ENCODE measurements around the gene MGRN1. TPM values are rescaled to one million over a fixed set of nuclear protein-coding genes. Genes with fewer than 3 reads are reported as not detected.

MGRN1 gene
- total and polyA plus RNA-seq, 3 donors from 2014 or later, result 34.7 to 91.1 (median 89.7) TPM

DNA sequence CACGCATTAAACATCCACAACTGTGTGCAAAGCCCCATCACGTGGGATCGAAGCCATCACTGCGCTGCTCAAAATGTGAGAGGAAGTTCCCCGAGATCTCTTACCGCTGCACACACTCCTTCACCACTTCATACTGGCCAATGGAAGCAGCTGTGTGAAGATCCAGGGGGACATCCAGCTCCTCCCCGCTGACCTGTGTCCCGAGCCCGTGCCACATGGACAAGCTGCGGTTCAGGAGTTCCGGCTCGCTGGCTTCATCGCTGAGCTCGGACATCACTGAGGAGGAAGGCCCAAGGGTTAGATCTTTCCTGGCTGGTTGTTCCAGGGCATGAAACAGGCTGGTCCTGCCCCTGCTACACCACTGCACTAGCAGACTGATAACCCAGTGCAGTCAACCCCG, 105.2 kb downstream of the MGRN1 start:
- Histone ChIP-seq H3K27me3 (no peaks in the 10 kb centered on the region), H3K4me3 (no peak overlapping the region), H3K9me3 (no peaks in the 10 kb centered on the region), H3K27ac (no peak overlapping the region), H3K4me1 (peaks cover 7% of the 10 kb centered on the region), H3K36me3 (ENCODE audit: low read depth, missing control alignments) (no peaks in the 10 kb centered on the region)
- intact Hi-C loops (cut with DNase I; ENCODE audit: low total_unique reads), result no loop called here
- DNase-seq, result no peak
- 94 to 95% methylated on average over 10 to 15 of the region's 15 CpGs for WGBS, 2 donors
- TF ChIP-seq POLR2A (IDR thresholded peaks at IDR 0.05), result no peak
- TF ChIP-seq, protein P1, sequence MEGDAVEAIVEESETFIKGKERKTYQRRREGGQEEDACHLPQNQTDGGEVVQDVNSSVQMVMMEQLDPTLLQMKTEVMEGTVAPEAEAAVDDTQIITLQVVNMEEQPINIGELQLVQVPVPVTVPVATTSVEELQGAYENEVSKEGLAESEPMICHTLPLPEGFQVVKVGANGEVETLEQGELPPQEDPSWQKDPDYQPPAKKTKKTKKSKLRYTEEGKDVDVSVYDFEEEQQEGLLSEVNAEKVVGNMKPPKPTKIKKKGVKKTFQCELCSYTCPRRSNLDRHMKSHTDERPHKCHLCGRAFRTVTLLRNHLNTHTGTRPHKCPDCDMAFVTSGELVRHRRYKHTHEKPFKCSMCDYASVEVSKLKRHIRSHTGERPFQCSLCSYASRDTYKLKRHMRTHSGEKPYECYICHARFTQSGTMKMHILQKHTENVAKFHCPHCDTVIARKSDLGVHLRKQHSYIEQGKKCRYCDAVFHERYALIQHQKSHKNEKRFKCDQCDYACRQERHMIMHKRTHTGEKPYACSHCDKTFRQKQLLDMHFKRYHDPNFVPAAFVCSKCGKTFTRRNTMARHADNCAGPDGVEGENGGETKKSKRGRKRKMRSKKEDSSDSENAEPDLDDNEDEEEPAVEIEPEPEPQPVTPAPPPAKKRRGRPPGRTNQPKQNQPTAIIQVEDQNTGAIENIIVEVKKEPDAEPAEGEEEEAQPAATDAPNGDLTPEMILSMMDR (IDR thresholded peaks at IDR 0.05), result no peak

DNA sequence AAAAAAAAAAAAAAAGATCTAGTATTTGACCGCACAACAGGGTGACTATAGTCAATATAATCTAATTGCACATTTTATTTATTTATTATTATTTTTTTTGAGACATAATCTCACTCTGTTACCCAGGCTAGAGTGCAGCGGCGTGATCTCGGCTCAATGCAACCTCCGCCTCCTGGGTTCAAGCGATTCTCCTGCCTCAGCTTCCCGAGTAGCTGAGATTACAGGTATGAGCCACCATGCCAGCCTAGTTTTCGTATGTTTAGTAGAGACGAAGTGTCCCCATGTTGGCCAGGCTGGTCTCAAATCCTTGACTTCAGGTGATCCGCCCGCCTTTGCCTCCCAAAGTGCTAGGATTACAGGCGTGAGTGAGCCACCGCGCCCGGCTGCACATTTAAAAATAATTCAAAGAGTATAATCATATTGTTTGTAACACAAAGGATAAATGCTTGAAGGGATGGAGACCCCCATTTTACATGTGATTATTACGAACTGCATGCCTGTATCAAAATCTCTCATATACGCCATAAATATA, 108.7 kb downstream of the MGRN1 start:
- peak overlapping the region in 1 of 2 donors; percentile 80 for H3K27ac ChIP-seq
- no peaks in the 10 kb centered on the region for H3K27me3 ChIP-seq
- TF ChIP-seq POLR2A (IDR thresholded peaks at IDR 0.05), result no peak
- TF ChIP-seq, protein P1 (IDR thresholded peaks at IDR 0.05), result no peak
- intact Hi-C loops (cut with DNase I; ENCODE audit: low total_unique reads), result no loop called here
- H3K4me1 ChIP-seq, result peaks cover 7% of the 10 kb centered on the region
- no peak for DNase-seq
- no peaks in the 10 kb centered on the region for H3K36me3 ChIP-seq (ENCODE audit: low read depth, missing control alignments)
- peak overlapping the region; percentile 84 to 98 for H3K4me3 ChIP-seq
- 23 to 25% methylated on average over 17 of the region's 17 CpGs for WGBS, 2 donors
- no peaks in the 10 kb centered on the region for H3K9me3 ChIP-seq

DNA sequence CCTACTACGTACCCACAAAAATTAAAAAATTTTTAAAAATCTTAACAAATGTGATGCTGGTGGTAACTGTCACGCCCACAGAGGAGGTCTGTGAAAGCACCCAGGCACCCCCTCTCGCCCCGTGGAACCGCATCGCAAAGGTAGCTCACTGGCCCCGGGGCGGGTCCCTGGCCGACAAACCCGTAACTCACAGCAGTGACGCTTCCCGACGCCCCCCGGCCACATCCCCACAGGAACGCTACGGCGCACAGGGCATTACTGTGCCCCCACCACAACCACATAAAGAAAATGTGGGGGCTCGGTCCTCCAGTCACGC, 109.1 kb downstream of the MGRN1 start:
- no peak for TF ChIP-seq POLR2A (IDR thresholded peaks at IDR 0.05)
- TF ChIP-seq, protein P1 (IDR thresholded peaks at IDR 0.05), result no peak
- Histone ChIP-seq H3K9me3 (no peaks in the 10 kb centered on the region), H3K4me1 (peaks cover 7% of the 10 kb centered on the region), H3K4me3 (peak overlapping the region; percentile 84 to 98), H3K36me3 (ENCODE audit: low read depth, missing control alignments) (no peaks in the 10 kb centered on the region), H3K27me3 (no peaks in the 10 kb centered on the region), H3K27ac (peak overlapping the region in 1 of 2 donors; percentile 80)
- DNase-seq, result no peak
- intact Hi-C loops (cut with DNase I; ENCODE audit: low total_unique reads), result no loop called here
- 2 to 3% methylated on average over 8 to 19 of the region's 19 CpGs for WGBS, 2 donors

DNA sequence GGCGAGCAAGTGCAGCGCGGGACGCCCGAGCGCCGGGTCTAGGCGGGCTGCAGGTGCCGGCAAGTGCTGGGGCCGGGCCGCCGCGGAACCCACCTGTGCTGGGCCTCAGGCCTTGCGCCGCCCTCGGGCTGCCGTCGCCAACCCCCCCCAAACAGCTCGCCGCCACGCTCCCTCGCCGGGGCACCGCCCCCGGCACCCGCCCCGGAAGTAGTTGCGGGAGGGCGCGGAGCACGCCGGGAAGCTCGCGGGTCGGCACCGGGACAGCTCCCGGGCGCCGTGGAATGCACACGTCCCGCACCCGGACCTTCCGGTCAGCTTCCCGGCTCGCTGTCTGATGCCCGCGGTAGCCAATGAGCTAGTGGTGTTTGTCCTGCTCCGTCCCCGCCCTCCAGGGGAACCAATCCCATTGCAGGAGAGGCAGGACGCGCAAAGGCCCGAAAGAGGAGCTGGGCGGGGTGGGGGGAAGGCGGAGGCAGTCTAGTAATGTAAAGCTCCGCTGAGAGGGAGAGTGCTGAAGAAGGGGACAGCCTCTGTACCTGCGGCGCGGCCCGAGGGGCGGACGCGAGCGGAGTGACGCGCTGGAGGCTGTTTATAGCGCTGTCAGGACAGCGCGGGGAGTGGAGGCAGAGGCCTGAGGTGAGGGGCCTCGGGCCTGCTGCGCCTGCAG, 109.6 kb downstream of the MGRN1 start, which contains the start of the genes ANKS3 and DNAAF8:
TSS of gene ANKS3 (minus strand) at position 209 of the 667 bp plus-strand sequence. CDS start 4,122 bp downstream, outside the sequence.
TSS of gene DNAAF8 (plus strand) at position 475 of the 667 bp plus-strand sequence. CDS start 1,978 bp downstream, outside the sequence.
- Histone ChIP-seq H3K36me3 (ENCODE audit: low read depth, missing control alignments) (no peaks in the 10 kb centered on the region), H3K27ac (peak within 1 kb of the TSS; percentile 28 to 80), H3K9me3 (no peaks in the 10 kb centered on the region), H3K4me1 (peaks cover 7% of the 10 kb centered on the region), H3K27me3 (no peaks in the 10 kb centered on the region), H3K4me3 (peak within 1 kb of the TSS; percentile 84 to 98)
- TF ChIP-seq POLR2A (IDR thresholded peaks at IDR 0.05), result no peak
- TF ChIP-seq, protein P1 (IDR thresholded peaks at IDR 0.05), result no peak
- intact Hi-C loops (cut with DNase I; ENCODE audit: low total_unique reads), result no loop called here
- 0 to 1% methylated on average over 20 to 68 of the region's 70 CpGs for WGBS, 2 donors
- DNase-seq, result peak; percentile 99

Data from testis (tissue), 3 donors.